HFF-Myc (cell line): ENCODE results near the gene PRPH2.

Experiments
- DNase-seq: peaks from one replicate; pipeline ENCODE4 v3.0.0-alpha.2; 2011; ENCODE audit warnings: low read depth; ENCODE audit errors: extremely low read depth
- H3K4me3 ChIP-seq: replicated peaks from 2 replicates; pipeline ENCODE4 v1.5.1; 2011; ENCODE audit warnings: low read depth, mild to moderate bottlenecking, control low read depth, low read length
- CTCF ChIP-seq: IDR thresholded peaks from 2 replicates; pipeline ENCODE4 v1.5.1; 2012; ENCODE audit warnings: mild to moderate bottlenecking, low read depth, low read length, control low read depth; ENCODE audit errors: missing control alignments

Gene PRPH2

GRCh38 chr6:42726485-42727086 is 4.2 kb upstream of the PRPH2 start:
- peak; percentile 85 for TF ChIP-seq CTCF
- DNase-seq, result peak; percentile 79
- peak overlapping the region; percentile 44 for H3K4me3 ChIP-seq

DNA sequence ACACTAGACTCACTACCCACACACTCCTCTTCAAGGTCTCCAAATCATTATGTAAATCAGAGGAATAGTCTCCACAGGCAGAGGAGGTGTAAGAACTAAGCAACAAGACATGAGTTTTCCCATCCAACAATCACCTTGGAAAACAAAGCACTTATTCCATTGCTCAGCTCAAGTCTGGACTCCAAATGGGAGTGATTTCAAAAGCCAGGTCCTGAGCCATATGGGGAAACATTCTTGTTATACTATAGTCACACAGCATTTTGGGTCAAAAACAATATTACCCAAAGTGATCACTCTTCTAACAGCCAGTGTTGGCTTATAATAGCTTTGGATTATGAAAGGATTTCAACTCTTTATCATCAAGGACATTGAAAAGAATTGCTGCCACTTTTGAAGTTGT is 3.6 kb upstream of the PRPH2 start:
- no peak for DNase-seq
- no peak for TF ChIP-seq CTCF
- H3K4me3 ChIP-seq, result peak overlapping the region; percentile 44

GRCh38 chr6:42724825-42725224 is 2.4 kb upstream of the PRPH2 start:
- H3K4me3 ChIP-seq, result no peak overlapping the region
- DNase-seq, result no peak
- TF ChIP-seq CTCF, result no peak

DNA sequence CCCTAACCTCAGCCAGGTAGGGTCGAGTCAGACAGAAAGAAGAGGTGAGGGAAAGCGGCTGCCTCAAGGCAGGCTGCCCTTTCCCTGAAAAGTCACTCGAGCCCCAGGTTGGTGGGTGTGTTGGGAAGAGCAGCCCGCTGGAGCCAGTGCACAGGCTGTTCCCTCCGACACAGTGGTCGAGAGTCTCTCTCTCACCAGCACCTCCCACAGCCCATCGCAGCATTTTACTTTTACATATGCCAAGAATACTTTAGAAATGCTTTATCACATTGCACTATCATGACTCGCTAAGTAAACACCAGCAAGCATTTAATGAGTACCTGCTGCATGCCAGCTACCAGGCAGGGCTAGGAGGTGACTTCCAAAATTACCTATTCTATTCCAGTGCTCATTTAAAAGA is 1.7 kb downstream of the PRPH2 start:
- H3K4me3 ChIP-seq, result no peak overlapping the region
- TF ChIP-seq CTCF, result no peak
- DNase-seq, result no peak

- no peak overlapping the region for H3K4me3 ChIP-seq
- DNase-seq, result no peak
- TF ChIP-seq CTCF, result no peak
These were observed 6.5 kb downstream of the PRPH2 start for GRCh38 chr6:42715871-42716270.

- TF ChIP-seq CTCF, result no peak
- DNase-seq, result no peak
- H3K4me3 ChIP-seq, result no peak overlapping the region
These were observed 8.2 kb downstream of the PRPH2 start for GRCh38 chr6:42714098-42714761.

GRCh38 chr6:42711930-42712329 is 10.5 kb downstream of the PRPH2 start:
- DNase-seq, result no peak
- TF ChIP-seq CTCF, result no peak
- no peak overlapping the region for H3K4me3 ChIP-seq
